Testis (tissue), 2 donors: ENCODE results near the gene RAB3C.

ENCODE experiments used
- CTCF ChIP-seq, 3 experiments: fragments of 450-650 bp in 2 of 3; fragments of 200-600 bp in 1 of 3; sonication (generic) in 1 of 3; IDR thresholded peaks; one replicate each; pipeline ENCODE4 v1.5.1; 2016 to 2019; ENCODE audit warnings: antibody characterized with exemption in 3 of 3, mild to moderate bottlenecking in 2 of 3, moderate library complexity in 1 of 3
- POLR2A ChIP-seq: fragments of 450-650 bp; IDR thresholded peaks from one replicate; pipeline ENCODE4 v1.6.1; 2017; ENCODE audit warnings: antibody characterized with exemption, mild to moderate bottlenecking, moderate library complexity

GRCh38 chr5:58764199-58764598, 181.3 kb downstream of the RAB3C start:
- no peak for TF ChIP-seq CTCF (IDR thresholded peaks at IDR 0.05)
- no peak for TF ChIP-seq POLR2A
